GM12874 (cell line): Measurements from ENCODE around the gene YBEY.

Experiments
- TF ChIP-seq, protein P1 (sequence below): IDR thresholded peaks from 2 replicates; pipeline ENCODE4 v1.5.1; 2011; ENCODE audit warnings: low read depth, mild to moderate bottlenecking, control low read depth, low read length, moderate library complexity; ENCODE audit not compliant: insufficient read depth

Gene YBEY

DNA sequence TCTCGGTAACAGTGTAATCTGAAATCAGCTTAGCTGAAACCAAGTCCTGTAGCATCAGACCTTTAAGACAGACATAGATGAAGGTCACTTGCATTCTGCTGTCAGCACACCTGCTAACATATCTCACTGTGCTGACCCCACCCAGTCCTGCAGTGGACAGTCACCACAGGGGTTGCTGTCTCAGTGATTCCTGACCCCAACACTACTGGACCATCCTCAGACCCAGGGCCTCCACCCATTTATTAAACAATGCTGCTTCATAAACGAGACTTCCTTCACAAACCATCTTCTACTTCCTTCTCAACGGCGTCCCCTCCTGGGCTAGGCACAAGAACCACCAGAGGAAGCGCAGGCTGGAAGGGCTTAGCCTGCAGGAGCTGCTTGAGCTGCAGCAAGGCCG, 39.8 kb upstream of the YBEY start:
- TF ChIP-seq, protein P1, sequence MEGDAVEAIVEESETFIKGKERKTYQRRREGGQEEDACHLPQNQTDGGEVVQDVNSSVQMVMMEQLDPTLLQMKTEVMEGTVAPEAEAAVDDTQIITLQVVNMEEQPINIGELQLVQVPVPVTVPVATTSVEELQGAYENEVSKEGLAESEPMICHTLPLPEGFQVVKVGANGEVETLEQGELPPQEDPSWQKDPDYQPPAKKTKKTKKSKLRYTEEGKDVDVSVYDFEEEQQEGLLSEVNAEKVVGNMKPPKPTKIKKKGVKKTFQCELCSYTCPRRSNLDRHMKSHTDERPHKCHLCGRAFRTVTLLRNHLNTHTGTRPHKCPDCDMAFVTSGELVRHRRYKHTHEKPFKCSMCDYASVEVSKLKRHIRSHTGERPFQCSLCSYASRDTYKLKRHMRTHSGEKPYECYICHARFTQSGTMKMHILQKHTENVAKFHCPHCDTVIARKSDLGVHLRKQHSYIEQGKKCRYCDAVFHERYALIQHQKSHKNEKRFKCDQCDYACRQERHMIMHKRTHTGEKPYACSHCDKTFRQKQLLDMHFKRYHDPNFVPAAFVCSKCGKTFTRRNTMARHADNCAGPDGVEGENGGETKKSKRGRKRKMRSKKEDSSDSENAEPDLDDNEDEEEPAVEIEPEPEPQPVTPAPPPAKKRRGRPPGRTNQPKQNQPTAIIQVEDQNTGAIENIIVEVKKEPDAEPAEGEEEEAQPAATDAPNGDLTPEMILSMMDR = no peak

DNA sequence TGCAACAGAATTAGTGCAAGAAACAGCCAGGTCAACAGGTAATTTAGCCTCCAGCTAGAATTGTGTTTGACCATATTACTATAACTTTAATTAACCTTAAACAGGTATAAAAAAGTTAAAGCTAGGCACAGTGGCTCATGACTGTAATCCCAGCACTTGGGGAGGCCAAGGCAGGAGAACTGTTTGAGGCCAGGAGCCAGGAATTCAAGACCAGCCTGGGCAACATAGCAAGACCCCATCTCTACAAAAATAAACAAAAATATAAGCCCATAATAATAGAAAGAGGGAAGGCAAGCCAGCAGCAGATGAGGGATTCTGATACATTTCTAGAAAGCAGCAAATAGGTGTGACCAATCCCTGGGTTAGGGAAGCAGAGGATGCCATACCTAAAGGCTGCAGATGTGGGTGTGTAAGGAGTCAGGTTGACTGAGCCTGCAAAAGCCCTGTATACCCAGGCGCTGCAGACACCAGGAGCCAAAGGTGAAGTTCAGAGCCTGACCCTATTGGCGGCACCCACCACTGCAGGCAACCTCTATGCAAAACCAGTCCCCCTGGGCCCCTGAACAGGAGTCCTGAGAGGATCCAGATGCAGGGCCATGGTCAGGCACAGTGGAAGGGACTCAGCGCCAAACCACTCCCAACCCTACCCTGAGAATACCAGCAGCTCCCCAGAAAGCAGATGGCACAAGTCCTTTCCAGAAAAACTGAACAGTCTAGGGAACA, 38.3 kb upstream of the YBEY start:
- TF ChIP-seq, protein P1 = no peak

DNA sequence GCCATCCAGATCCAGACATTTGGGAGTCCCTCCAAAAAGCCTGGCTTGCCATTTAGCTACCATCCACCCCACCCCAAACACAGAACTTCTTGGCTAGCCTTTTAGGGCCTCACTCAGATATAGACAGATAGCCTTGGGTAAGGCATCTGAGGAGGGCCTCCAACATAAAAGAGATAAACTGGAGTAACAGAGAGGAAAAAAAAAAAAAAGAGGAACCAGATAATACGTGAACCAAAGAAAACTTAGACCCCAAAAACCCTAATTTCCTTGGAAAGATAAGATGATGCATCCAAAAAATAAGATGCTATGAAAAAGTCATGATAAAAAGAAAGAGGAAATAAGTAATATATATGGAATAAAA, 37.7 kb upstream of the YBEY start:
- TF ChIP-seq, protein P1 = no peak

DNA sequence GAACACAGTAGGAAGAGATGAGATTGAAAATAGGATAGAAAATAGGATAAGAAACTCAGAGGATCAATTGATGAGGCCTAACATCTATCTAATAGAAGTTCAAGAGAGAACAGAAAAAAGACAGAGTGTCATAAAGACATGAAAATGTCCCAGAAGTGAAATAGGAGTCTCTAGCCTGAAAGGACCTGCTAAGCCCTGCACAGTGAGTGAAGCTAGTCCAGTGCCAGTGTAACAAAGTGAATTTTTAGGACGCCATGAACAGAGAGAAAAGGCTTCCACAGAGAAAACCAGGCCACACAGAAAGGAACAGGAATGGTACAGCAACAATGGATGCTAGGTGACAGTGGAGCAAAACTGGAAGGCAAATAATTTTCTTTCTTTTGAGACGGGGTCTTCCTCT, 37.3 kb upstream of the YBEY start:
- TF ChIP-seq, protein P1 = no peak

DNA sequence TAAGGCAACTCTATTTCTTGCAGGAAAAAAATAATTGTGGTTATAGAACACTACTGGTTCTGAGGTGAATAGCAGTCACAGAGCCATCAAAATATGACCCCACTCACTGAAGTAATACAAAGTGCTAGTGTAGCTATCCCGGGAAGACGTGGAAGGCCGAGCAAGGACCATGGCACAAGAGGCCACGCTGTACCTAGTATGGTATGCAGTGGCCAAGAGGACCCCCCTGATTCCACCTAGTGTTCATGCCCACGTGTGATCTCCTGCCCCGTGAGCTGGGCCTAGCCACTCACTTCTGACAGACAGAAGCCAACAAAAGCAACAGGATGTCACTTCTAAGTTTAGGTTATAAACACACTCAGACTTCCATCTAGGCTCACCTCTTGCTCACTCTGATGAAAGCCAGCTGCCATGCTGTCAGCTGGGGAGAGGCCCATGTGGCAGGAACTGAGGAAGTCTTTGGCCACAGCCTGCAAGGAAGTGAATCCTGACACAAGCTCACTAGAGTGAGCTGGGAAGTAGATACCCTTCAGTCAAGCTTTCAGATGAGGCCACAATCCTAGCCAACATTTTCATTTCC, 35.9 kb upstream of the YBEY start:
- TF ChIP-seq, protein P1 = no peak

DNA sequence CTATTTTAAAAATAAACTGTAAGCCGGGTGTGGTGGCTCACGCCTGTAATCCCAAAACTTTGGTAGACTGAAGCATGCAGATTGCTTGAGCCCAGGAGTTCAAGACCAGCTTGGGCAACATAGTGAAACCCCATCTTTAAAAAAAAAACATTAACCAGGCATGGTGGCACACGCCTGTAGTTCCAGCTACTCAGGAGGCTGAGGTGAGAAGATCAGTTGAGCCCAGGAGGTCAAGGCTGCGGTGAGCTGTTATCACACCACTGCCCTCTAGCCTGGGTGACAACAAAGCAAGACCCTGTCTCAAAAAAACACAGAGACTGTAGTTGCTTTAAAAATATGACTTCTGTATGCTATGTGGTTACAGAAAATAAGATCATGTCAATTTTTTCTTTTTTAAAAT, 33.3 kb upstream of the YBEY start:
- TF ChIP-seq, protein P1 = no peak

DNA sequence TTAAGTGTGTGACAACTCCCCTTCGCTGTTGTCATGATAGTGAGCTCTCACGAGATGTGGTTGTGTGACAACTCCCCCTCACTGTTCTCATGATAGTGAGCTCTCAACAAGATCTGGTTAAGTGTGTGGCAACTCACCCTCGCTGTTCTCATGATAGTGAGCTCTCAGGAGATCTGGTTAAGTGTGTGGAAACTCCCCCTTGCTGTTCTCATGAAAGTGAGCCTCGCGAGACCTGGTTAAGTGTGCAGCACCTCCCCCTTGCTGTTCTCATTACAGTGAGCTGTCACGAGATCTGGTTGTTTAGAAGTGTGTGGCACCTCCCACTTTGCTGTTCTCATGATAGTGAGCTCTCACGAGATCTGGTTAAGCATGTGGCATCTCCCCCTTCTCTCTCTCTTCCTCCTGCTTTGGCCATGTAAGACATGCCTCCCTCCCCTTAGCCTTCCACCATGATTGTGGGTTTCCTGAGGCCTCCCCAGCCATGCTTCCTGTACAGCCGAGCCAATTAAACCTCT, 32.5 kb upstream of the YBEY start:
- TF ChIP-seq, protein P1 = no peak
